ENCODE data around the gene CAD. TPM values are rescaled to one million over a fixed set of nuclear protein-coding genes. Genes with fewer than 3 reads are reported as not detected.

Gene CAD
- total RNA-seq, 6 experiments from 2014 or later = 38.3 to 46.9 (median 42.8) TPM

DNA sequence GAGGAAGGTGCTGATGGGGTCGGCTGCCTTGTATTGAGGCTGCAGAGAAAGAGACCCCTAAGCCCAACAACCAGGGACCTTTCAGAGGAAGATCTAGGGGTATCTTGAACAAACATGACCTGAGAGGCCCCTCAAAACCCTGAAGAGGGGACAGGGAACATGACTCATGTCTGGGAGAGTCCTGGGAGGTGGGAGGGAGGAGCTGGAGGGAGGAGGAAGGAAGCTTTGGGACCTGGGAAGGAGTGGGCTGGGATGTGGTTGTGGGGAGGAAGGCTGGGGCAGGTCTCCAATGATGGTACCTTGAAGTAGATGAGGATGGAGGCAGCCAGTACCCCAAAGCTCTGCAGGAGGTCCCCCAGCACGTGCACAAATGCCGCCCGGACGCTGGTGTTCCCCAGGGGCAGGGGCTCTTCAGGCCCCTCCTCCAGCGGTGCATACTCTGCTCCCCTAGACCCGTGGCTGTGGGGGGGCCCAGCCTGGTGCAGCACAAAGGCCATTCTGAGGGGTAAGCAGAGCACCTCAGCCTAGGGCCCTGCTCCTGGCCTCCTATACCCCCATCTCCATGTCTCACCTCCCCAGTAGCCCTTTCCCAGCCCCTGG, 39.8 kb downstream of the CAD start:
- Mint-ChIP-seq H3K4me1 (ENCODE audit: low read depth) (peaks cover 20% of the 10 kb centered on the region), H3K9me3 (no peaks in the 10 kb centered on the region), H3K27ac (no peak overlapping the region), H3K4me3 (no peak overlapping the region), H3K36me3 (ENCODE audit: low read depth) (no peaks in the 10 kb centered on the region), H3K27me3 (ENCODE audit: insufficient read depth) (peaks cover 51% of the 10 kb centered on the region)
- DNase-seq = no peak
- TF ChIP-seq, protein P1, sequence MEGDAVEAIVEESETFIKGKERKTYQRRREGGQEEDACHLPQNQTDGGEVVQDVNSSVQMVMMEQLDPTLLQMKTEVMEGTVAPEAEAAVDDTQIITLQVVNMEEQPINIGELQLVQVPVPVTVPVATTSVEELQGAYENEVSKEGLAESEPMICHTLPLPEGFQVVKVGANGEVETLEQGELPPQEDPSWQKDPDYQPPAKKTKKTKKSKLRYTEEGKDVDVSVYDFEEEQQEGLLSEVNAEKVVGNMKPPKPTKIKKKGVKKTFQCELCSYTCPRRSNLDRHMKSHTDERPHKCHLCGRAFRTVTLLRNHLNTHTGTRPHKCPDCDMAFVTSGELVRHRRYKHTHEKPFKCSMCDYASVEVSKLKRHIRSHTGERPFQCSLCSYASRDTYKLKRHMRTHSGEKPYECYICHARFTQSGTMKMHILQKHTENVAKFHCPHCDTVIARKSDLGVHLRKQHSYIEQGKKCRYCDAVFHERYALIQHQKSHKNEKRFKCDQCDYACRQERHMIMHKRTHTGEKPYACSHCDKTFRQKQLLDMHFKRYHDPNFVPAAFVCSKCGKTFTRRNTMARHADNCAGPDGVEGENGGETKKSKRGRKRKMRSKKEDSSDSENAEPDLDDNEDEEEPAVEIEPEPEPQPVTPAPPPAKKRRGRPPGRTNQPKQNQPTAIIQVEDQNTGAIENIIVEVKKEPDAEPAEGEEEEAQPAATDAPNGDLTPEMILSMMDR (IDR thresholded peaks at IDR 0.05) = no peak

DNA sequence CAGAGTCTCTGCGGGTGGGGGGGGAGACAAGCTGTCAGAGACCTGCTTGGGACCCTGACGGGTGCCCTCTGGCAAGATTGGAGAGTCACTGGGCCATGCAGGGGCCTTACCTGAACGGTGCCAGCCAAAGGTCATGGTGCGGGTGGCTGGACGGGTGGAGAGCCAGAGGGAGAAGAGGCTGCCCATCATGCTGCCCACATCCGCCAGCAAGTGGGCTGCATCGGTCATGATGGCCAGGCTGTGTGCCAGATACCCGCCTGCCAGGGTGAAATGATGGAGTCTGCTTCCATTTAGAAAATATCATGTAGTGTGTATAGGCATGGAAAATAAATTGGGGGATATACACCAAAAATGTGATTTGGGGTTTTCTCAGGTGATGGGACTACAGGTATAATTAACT, 40.9 kb downstream of the CAD start:
- TF ChIP-seq, protein P1 (IDR thresholded peaks at IDR 0.05) = no peak
- no peaks in the 10 kb centered on the region for H3K9me3 Mint-ChIP-seq
- H3K36me3 Mint-ChIP-seq (ENCODE audit: low read depth) = no peaks in the 10 kb centered on the region
- H3K27me3 Mint-ChIP-seq (ENCODE audit: insufficient read depth) = peaks cover 48% of the 10 kb centered on the region
- H3K4me1 Mint-ChIP-seq (ENCODE audit: low read depth) = peaks cover 20% of the 10 kb centered on the region
- H3K27ac Mint-ChIP-seq = no peak overlapping the region
- no peak overlapping the region for H3K4me3 Mint-ChIP-seq
- DNase-seq = no peak

DNA sequence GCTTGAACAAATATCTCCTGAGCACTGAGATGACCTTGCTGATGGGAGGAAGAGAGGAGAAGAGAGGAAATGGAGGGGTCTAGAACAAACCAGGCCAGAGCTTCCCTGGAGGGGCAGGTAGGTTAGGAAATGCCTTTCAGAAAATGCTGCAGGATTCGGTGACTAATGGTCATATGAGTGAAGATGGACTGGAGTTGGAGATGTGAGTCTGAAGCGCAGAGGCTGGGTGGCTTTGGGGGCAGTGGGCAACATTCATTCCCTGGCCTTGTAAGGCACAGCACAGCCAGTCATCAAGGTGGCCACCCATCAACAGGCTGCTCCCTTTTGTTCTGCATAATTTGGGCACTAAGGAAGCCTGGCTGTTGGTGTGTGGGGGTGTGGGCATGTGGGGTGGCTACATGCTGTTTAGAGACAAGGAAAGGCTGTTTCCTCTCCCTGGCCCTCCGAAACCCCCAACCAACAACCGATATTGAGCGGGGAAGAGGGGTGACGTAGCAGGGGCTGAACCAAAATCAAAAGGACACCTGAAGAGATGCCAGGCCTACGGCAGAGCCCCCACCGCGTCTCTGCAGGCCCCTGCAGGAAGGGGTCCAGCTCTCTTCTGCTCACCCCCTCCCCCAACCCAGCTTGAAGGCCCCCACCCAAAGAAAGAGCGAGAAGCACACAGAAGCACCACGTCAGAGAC, 44.2 kb downstream of the CAD start:
- TF ChIP-seq, protein P1 (IDR thresholded peaks at IDR 0.05) = no peak
- no peaks in the 10 kb centered on the region for H3K36me3 Mint-ChIP-seq (ENCODE audit: low read depth)
- H3K9me3 Mint-ChIP-seq = no peaks in the 10 kb centered on the region
- DNase-seq = no peak
- H3K4me1 Mint-ChIP-seq (ENCODE audit: low read depth) = peaks cover 14% of the 10 kb centered on the region
- no peak overlapping the region for H3K4me3 Mint-ChIP-seq
- peaks cover 57% of the 10 kb centered on the region for H3K27me3 Mint-ChIP-seq (ENCODE audit: insufficient read depth)
- H3K27ac Mint-ChIP-seq = no peak overlapping the region

DNA sequence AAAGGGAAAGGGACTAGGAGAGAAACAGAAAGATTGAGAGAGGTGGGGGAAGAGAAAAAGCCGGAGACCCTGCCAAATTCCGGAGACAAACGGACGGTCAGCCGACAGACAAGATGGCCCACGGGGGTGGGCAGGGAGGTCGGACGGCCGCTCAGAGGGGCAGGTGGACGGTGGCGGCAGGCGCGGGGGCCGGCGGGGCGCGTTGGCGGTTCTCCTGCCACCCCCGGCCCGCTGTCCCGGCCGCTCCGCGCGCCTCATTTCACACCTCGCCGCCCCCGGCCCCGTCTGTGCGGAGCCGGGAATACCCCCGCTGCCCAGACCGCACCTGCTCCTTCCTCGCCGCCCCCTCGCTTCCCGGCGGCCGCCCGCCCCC, 44.7 kb downstream of the CAD start:
- peaks cover 52% of the 10 kb centered on the region for H3K27me3 Mint-ChIP-seq (ENCODE audit: insufficient read depth)
- H3K27ac Mint-ChIP-seq = no peak overlapping the region
- H3K4me1 Mint-ChIP-seq (ENCODE audit: low read depth) = peaks cover 14% of the 10 kb centered on the region
- no peaks in the 10 kb centered on the region for H3K9me3 Mint-ChIP-seq
- no peak for DNase-seq
- H3K36me3 Mint-ChIP-seq (ENCODE audit: low read depth) = no peaks in the 10 kb centered on the region
- TF ChIP-seq, protein P1 (IDR thresholded peaks at IDR 0.05) = no peak
- no peak overlapping the region for H3K4me3 Mint-ChIP-seq

DNA sequence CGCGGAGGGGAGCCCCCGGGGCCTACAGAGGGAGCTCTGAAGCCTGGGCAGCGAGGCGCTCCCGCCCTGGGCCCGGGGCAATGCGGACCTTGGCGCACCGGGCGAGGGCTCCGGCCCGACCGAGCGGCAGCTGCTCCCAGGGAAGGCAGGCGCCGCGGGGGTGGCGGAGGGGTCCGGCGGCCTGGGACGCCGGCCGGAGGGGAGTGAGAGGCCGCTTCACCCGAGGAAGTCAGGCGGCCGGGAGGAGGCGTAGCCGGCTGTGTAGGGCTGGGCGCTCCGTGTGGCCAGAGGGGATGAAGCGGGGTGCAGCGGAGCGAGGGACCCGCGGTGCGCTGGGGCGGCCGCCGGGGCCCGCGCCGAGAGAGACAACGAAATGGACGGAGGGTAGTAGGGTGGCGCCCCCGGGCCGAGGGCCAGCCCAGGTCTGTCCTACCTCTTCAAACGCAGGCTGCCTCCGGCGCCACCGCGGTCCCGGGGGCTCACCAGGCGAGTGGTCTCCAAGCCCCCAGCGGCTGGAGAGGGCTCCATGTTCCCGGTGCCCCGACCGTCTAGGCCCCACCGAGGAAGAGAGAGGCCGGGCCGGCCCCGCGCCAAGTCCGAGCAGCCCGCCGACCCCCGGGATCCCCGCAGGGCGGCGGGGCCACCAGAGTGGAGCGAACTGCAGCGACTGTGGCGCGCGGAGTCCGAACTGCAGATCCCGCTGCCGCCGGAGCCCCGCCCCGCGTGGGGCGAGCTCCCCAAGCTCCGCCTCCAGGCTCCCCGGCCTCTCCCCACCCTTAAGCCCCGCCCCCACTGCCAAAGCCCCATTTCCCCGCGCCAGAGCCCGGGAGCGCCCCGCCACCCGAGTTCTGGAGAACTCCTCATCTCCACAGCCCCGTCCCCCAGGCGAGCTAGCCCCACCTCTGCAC, 45.5 kb downstream of the CAD start, which contains the start of gene SLC30A3:
Gene SLC30A3, minus strand, starts transcription at position 669 of the 908 bp plus-strand sequence. Its CDS starts 141 bp downstream, at position 528.
- peaks cover 14% of the 10 kb centered on the region for H3K4me1 Mint-ChIP-seq (ENCODE audit: low read depth)
- H3K27ac Mint-ChIP-seq = no peak within 1 kb of the TSS
- no peaks in the 10 kb centered on the region for H3K9me3 Mint-ChIP-seq
- TF ChIP-seq, protein P1 (IDR thresholded peaks at IDR 0.05) = no peak
- H3K27me3 Mint-ChIP-seq (ENCODE audit: insufficient read depth) = peaks cover 50% of the 10 kb centered on the region
- DNase-seq = no peak
- no peaks in the 10 kb centered on the region for H3K36me3 Mint-ChIP-seq (ENCODE audit: low read depth)
- peak within 1 kb of the TSS; percentile 31; the same call in 1 of the 2 replicates for H3K4me3 Mint-ChIP-seq

Measured in HFFc6 (cell line).